GM23338 (cell line): ENCODE data around the gene RHEBL1.

ENCODE experiments used
- CREB1 ChIP-seq: fragments of 250-450 bp; sonication (Bioruptor Pico); IDR thresholded peaks from 2 replicates; pipeline ENCODE4 v1.5.0; 2020; ENCODE audit warnings: low read depth, mild to moderate bottlenecking, moderate library complexity
- CTCF ChIP-seq, 2 experiments: fragments of 200-600 bp in 1 of 2; sonication (generic) in 1 of 2; conservative IDR thresholded peaks; 2 replicates each; pipeline versions ENCODE4 v1.5.1 to v1.6.1; 2016 to 2017; ENCODE audit warnings: antibody characterized with exemption in 2 of 2, low read depth in 2 of 2, mild to moderate bottlenecking in 2 of 2, moderate library complexity in 1 of 2
- ETS1 ChIP-seq: IDR thresholded peaks from 2 replicates; pipeline ENCODE4 v1.6.1; 2016; ENCODE audit warnings: antibody characterized with exemption
- EZH2 ChIP-seq: fragments of 200-600 bp; sonication (generic); IDR thresholded peaks from one replicate; pipeline ENCODE4 v1.8.0; 2017; ENCODE audit warnings: antibody characterized with exemption, mild to moderate bottlenecking, low read depth; ENCODE audit not compliant: unreplicated experiment
- EZH2phosphoT487 ChIP-seq: fragments of 200-600 bp; sonication (generic); IDR thresholded peaks from one replicate; pipeline ENCODE4 v1.8.1; 2018; ENCODE audit warnings: antibody characterized with exemption; ENCODE audit not compliant: unreplicated experiment
- JUNB ChIP-seq: IDR thresholded peaks from one replicate; pipeline ENCODE4 v1.6.1; 2016; ENCODE audit warnings: antibody characterized with exemption; ENCODE audit not compliant: unreplicated experiment
- NANOG ChIP-seq: IDR thresholded peaks from 2 replicates; pipeline ENCODE4 v1.6.1; 2016; ENCODE audit warnings: antibody characterized with exemption, borderline replicate concordance
- POLR2AphosphoS5 ChIP-seq: IDR thresholded peaks from 2 replicates; pipeline ENCODE4 v1.6.1; 2016; ENCODE audit warnings: antibody characterized with exemption, low read depth
- REST ChIP-seq: IDR thresholded peaks from one replicate; pipeline ENCODE4 v1.6.1; 2018; ENCODE audit warnings: antibody characterized with exemption; ENCODE audit not compliant: unreplicated experiment
- STAT1 ChIP-seq: IDR thresholded peaks from one replicate; pipeline ENCODE4 v1.6.1; 2016; ENCODE audit warnings: antibody characterized with exemption; ENCODE audit not compliant: unreplicated experiment
- ZNF114 ChIP-seq: fragments of 250-450 bp; sonication (Bioruptor Pico); IDR thresholded peaks from 2 replicates; pipeline ENCODE4 v1.5.0; 2020; ENCODE audit warnings: mild to moderate bottlenecking, moderate library complexity
- ZNF331 ChIP-seq: fragments of 250-450 bp; sonication (Bioruptor Pico); IDR thresholded peaks from 2 replicates; pipeline ENCODE4 v1.5.0; 2020; ENCODE audit warnings: low read depth, mild to moderate bottlenecking, moderate library complexity
- ZNF462 ChIP-seq: fragments of 250-450 bp; sonication (Bioruptor Pico); IDR thresholded peaks from 2 replicates; pipeline ENCODE4 v1.5.0; 2020; ENCODE audit warnings: mild to moderate bottlenecking, moderate library complexity

- TF ChIP-seq CTCF (conservative IDR thresholded peaks at IDR 0.05; ENCODE audit: low read depth in 2 of 2) (no peak), POLR2AphosphoS5 (no peak), STAT1 (no peak), ZNF462 (CRISPR knock-in tag) (no peak), REST (no peak), ETS1 (no peak), EZH2phosphoT487 (no peak), JUNB (no peak), EZH2 (no peak), CREB1 (no peak), ZNF331 (CRISPR knock-in tag) (no peak), ZNF114 (CRISPR knock-in tag) (no peak), NANOG (no peak)
Observed at GRCh38 chr12:49105504-49106084, 35.8 kb upstream of the RHEBL1 start.
